PC-9 (cell line): ENCODE measurements around the gene VPS13D. TPM values are rescaled to one million over a fixed set of nuclear protein-coding genes. Genes with fewer than 3 reads are reported as not detected.
"Not testable (repeated sequence)": the region's sequence is repeated elsewhere in the genome, so short reads cannot be mapped to it uniquely, and the experiment has no call there.

Source experiments
- BruUV-seq: library from RNA; stranded (reverse); fragments of 400-500 nt; replicated peaks from 2 replicates; lab custom pipeline; 2021; lab: Mats Ljungman, UMichigan
- CTCF ChIA-PET: fragments of 300-600 bp; sonication (Branson Sonifier 250); formaldehyde crosslinking; loops from one replicate; lab custom pipeline; 2022; ENCODE audit warnings: antibody characterized with exemption; lab: Charles Lee
- POLR2A ChIA-PET: fragments of 300-600 bp; sonication (Branson Sonifier 250); formaldehyde crosslinking; loops from one replicate; lab custom pipeline; 2022; ENCODE audit warnings: antibody characterized with exemption; ENCODE audit not compliant: unreplicated experiment; lab: Charles Lee
- DNase-seq, 2 experiments: peaks; one replicate each; pipeline versions ENCODE4 v3.0.0 to v3.0.0-alpha.2; 2015 to 2022; ENCODE audit warnings: mixed read lengths in 1 of 2
- H2AFZ ChIP-seq: fragments of 200-600 bp; sonication (generic); 2 replicates; pipeline ENCODE4 v1.8.1; 2017; ENCODE audit warnings: antibody characterized with exemption
- H3F3A ChIP-seq: fragments of 200-600 bp; sonication (generic); 2 replicates; pipeline ENCODE4 v1.8.1; 2017; ENCODE audit warnings: antibody characterized with exemption, mild to moderate bottlenecking, low read depth; ENCODE audit not compliant: insufficient read depth
- H3K27ac ChIP-seq: fragments of 200-600 bp; sonication (generic); 2 replicates; pipeline ENCODE4 v1.6.1; 2016; ENCODE audit warnings: mixed run types
- H3K27me3 ChIP-seq: fragments of 200-600 bp; sonication (generic); 2 replicates; pipeline ENCODE4 v1.6.1; 2016; ENCODE audit warnings: low read depth, mixed run types; ENCODE audit not compliant: insufficient read depth
- H3K36me3 ChIP-seq: fragments of 200-600 bp; sonication (generic); 2 replicates; pipeline ENCODE4 v1.6.1; 2016; ENCODE audit warnings: low read depth, mixed run types
- H3K4me1 ChIP-seq: fragments of 200-600 bp; sonication (generic); replicated peaks from 2 replicates; pipeline ENCODE4 v1.6.1; 2016; ENCODE audit warnings: mixed run types; ENCODE audit not compliant: insufficient read depth
- H3K4me2 ChIP-seq: fragments of 200-600 bp; sonication (generic); 2 replicates; pipeline ENCODE4 v1.6.1; 2017; ENCODE audit warnings: mixed run types
- H3K4me3 ChIP-seq: fragments of 200-600 bp; sonication (generic); 2 replicates; pipeline ENCODE4 v1.6.1; 2016; ENCODE audit warnings: mixed run types
- H3K79me2 ChIP-seq: fragments of 200-600 bp; sonication (generic); 2 replicates; pipeline ENCODE4 v1.6.1; 2017; ENCODE audit warnings: low read depth, mixed run types
- H3K9me2 ChIP-seq: fragments of 200-600 bp; sonication (generic); 2 replicates; pipeline ENCODE4 v1.8.1; 2017; ENCODE audit warnings: mild to moderate bottlenecking; ENCODE audit not compliant: insufficient read depth
- H3K9me3 ChIP-seq: fragments of 200-600 bp; sonication (generic); 2 replicates; pipeline ENCODE4 v1.8.1; 2016; ENCODE audit warnings: low read depth; ENCODE audit not compliant: insufficient read depth
- H4K20me1 ChIP-seq: fragments of 200-600 bp; sonication (generic); 2 replicates; pipeline ENCODE4 v1.8.1; 2017; ENCODE audit not compliant: insufficient read depth
- CTCF ChIP-seq: fragments of 200-600 bp; sonication (generic); conservative IDR thresholded peaks from 2 replicates; pipeline ENCODE4 v1.6.1; 2017; ENCODE audit warnings: mixed run types, antibody characterized with exemption, mild to moderate bottlenecking, moderate library complexity
- EZH2 ChIP-seq: fragments of 200-600 bp; sonication (generic); IDR thresholded peaks from 2 replicates; pipeline ENCODE4 v1.8.0; 2017; ENCODE audit warnings: antibody characterized with exemption, low read depth
- intact Hi-C: fragments of 100-400 bp; cut with micrococcal nuclease; formaldehyde crosslinking; loops from one replicate; pipeline ENCODE4 v1.10.0; 2022; ENCODE audit not compliant: unreplicated experiment
- total RNA-seq: library from RNA; stranded (reverse); gene quantifications from 2 replicates; pipeline ENCODE4 v1.2.3, GENCODE V29; 2021

The VPS13D gene
- total RNA-seq, 1 experiment from 2014 or later: 36.2 TPM

GRCh38 chr1:12215118-12215961 lies 14.5 kb upstream of the VPS13D start:
- no peaks in the 10 kb centered on the region for H3K79me2 ChIP-seq
- ChIA-PET CTCF (no interaction called here), POLR2A (no interaction called here)
- no peaks in the 10 kb centered on the region for H3K4me1 ChIP-seq
- TF ChIP-seq CTCF: no peak
- no peak for TF ChIP-seq EZH2
- H3K4me2 ChIP-seq: no peak overlapping the region
- no peaks in the 10 kb centered on the region for H3K36me3 ChIP-seq
- no peaks in the 10 kb centered on the region for H3K9me2 ChIP-seq
- no TSS peak for BruUV-seq
- no peaks in the 10 kb centered on the region for H3K9me3 ChIP-seq
- DNase-seq: no peak
- no peaks in the 10 kb centered on the region for H4K20me1 ChIP-seq
- intact Hi-C loops: loop anchor here (5.0 kb wide), 1 partner anchor 52 kb away; no protein-coding TSS in a partner anchor
- H3K27me3 ChIP-seq: peaks cover 5% of the 10 kb centered on the region; the same call in 1 of the 2 replicates
- no peak overlapping the region for H3K27ac ChIP-seq
- no peaks in the 10 kb centered on the region for H3F3A ChIP-seq
- H3K4me3 ChIP-seq: no peak overlapping the region
- H2AFZ ChIP-seq: no peak overlapping the region

DNA sequence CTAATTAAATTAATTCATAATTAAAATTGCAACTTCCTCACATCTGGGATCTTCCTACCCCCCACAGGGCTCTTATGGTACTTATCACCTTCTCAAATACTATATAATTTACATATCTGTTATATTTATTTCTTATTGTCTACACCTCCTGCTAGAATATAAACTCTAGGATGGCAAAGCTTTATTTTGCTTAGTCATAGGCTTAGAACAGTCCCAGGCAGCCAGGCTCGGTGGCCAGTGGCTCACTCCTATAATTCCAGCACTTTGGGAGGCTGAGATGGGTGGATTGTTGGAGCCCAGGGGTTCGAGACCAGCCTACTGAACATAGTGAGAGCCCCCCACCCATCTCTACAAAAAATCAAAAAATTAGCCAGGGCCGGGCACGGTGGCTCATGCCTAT lies 10.0 kb upstream of the VPS13D start:
- intact Hi-C loops: loop anchor here (5.0 kb wide), 1 partner anchor 48 kb away; no protein-coding TSS in a partner anchor
- no peak overlapping the region for H3K4me2 ChIP-seq
- H3K27me3 ChIP-seq: peaks cover 5% of the 10 kb centered on the region; the same call in 1 of the 2 replicates
- no peaks in the 10 kb centered on the region for H3K79me2 ChIP-seq
- H2AFZ ChIP-seq: no peak overlapping the region
- H3K9me2 ChIP-seq: no peaks in the 10 kb centered on the region
- H3K4me3 ChIP-seq: no peak overlapping the region
- H3K9me3 ChIP-seq: no peaks in the 10 kb centered on the region; the same call in 1 of the 2 replicates
- no TSS peak for BruUV-seq
- CTCF ChIA-PET: no interaction called here
- H3F3A ChIP-seq: no peaks in the 10 kb centered on the region
- H4K20me1 ChIP-seq: no peaks in the 10 kb centered on the region
- POLR2A ChIA-PET: no interaction called here
- no peaks in the 10 kb centered on the region for H3K36me3 ChIP-seq
- DNase-seq: no peak
- no peaks in the 10 kb centered on the region for H3K4me1 ChIP-seq
- no peak for TF ChIP-seq CTCF
- TF ChIP-seq EZH2: no peak
- H3K27ac ChIP-seq: no peak overlapping the region

DNA sequence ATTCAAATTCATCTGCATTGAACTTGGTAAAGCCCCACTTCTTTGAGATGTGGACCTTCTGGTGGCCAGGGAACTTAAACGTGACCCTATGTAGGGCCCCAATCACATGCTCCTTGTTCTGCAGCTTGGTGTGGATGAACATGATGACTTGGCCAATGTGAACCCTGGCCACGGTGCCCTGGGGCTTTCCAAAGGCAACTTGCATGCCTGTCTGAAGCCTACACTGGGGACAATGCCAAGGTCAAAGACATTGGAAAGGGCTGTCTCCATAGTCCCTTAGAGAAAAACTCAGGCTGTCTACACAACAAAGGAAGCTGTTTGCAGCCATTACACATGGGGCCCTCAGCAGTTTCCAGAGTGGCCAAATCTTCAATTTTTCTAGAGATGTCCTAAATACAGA lies 8.9 kb upstream of the VPS13D start:
- BruUV-seq: no TSS peak

DNA sequence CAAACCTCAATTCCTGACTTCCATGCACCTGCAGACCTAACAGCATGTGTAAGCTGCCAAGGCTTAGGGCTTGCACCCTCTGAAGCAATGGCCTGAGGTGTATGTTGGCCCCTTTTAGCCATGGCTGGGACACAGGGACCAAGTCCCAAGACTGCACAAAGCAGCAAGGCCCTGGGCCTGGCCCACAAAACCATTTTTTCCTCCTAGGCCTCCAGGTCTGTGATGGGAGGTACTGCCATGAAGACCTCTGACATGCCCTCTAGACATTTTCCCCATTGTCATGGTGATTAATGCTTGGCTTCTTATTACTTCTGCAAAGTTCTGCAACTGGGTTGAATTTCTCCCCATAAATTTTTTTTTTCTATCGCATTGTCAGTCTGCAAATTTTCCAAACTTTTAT lies 7.1 kb upstream of the VPS13D start:
- H3K9me3 ChIP-seq, H3F3A ChIP-seq, BruUV-seq, H4K20me1 ChIP-seq, H3K9me2 ChIP-seq, CTCF ChIA-PET, H3K4me1 ChIP-seq, H2AFZ ChIP-seq, H3K27me3 ChIP-seq, H3K27ac ChIP-seq, intact Hi-C loops, DNase-seq, H3K79me2 ChIP-seq, POLR2A ChIA-PET, H3K4me2 ChIP-seq, H3K36me3 ChIP-seq, H3K4me3 ChIP-seq: not testable (repeated sequence)

More for the DNA sequence above, 8.9 kb upstream of the VPS13D start:
- no peak for DNase-seq
- H3K4me1 ChIP-seq: no peaks in the 10 kb centered on the region
- no peak overlapping the region for H3K4me3 ChIP-seq
- no peak overlapping the region for H3K27ac ChIP-seq
- H3K36me3 ChIP-seq: no peaks in the 10 kb centered on the region
- no peaks in the 10 kb centered on the region for H3F3A ChIP-seq
- H3K4me2 ChIP-seq: no peak overlapping the region
- no peaks in the 10 kb centered on the region for H4K20me1 ChIP-seq
- no peaks in the 10 kb centered on the region; the same call in 1 of the 2 replicates for H3K9me3 ChIP-seq
- H2AFZ ChIP-seq: no peak overlapping the region
- intact Hi-C loops: no loop called here
- H3K27me3 ChIP-seq: peaks cover 5% of the 10 kb centered on the region; the same call in 1 of the 2 replicates
- ChIA-PET CTCF (no interaction called here), POLR2A (no interaction called here)
- no peak for TF ChIP-seq EZH2
- no peak for TF ChIP-seq CTCF
- no peaks in the 10 kb centered on the region for H3K9me2 ChIP-seq
- H3K79me2 ChIP-seq: no peaks in the 10 kb centered on the region

DNA sequence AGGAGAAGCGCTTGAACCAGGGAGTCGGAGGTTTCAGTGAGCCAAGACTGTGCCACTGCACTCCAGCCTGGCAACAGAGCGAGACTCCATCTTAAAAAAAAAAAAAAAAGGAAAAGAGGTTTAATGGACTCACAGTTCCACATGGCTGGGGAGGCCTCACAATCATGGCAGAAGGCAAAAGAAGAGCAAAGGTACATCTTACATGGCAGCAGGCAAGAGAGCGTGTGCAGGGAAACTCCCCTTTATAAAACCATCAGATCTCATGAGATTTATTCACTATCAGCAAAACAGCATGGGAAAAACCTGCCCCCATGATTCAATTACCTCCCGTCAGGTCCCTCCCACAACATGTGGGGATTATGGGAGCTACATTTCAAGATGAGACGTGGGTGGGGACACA lies 5.7 kb upstream of the VPS13D start:
- DNase-seq, H3K27ac ChIP-seq, H3K36me3 ChIP-seq, intact Hi-C loops, H3K9me2 ChIP-seq, CTCF ChIA-PET, H3K79me2 ChIP-seq, H3K9me3 ChIP-seq, H3K4me2 ChIP-seq, H4K20me1 ChIP-seq, POLR2A ChIA-PET, H3K4me3 ChIP-seq, BruUV-seq, H3F3A ChIP-seq, H3K4me1 ChIP-seq, H2AFZ ChIP-seq, H3K27me3 ChIP-seq: not testable (repeated sequence)
